ENCODE data around the gene UGCG.
"Not testable (repeated sequence)": the region's sequence is repeated elsewhere in the genome, so short reads cannot be mapped to it uniquely, and the experiment has no call there.

Gene UGCG

GRCh38 chr9:111891910-111892499 lies 4.6 kb upstream of the UGCG start:
- DNase-seq = peak; percentile 59

- no peak for DNase-seq
Measured at GRCh38 chr9:111896942-111897600, 457 bp downstream of the UGCG start.

- DNase-seq = no peak
Measured at GRCh38 chr9:111897601-111898137, 1.1 kb downstream of the UGCG start.

- peak; percentile 30 for DNase-seq
Measured at GRCh38 chr9:111898331-111899096, 1.9 kb downstream of the UGCG start.

- no peak for DNase-seq
Measured at GRCh38 chr9:111900151-111900857, 3.7 kb downstream of the UGCG start.

- DNase-seq = no peak
Measured at GRCh38 chr9:111900858-111901612, 4.4 kb downstream of the UGCG start.

GRCh38 chr9:111902391-111903139 lies 6.0 kb downstream of the UGCG start:
- DNase-seq = no peak

GRCh38 chr9:111903535-111903934 lies 6.9 kb downstream of the UGCG start:
- not testable (repeated sequence) for DNase-seq

GRCh38 chr9:111904026-111904425 lies 7.4 kb downstream of the UGCG start:
- DNase-seq = no peak

- DNase-seq = no peak
Measured at GRCh38 chr9:111904891-111905291, 8.3 kb downstream of the UGCG start.

- DNase-seq = no peak
Measured at GRCh38 chr9:111907147-111907546, 10.5 kb downstream of the UGCG start.

GRCh38 chr9:111909444-111909843 lies 12.8 kb downstream of the UGCG start:
- no peak for DNase-seq

- no peak for DNase-seq
Measured at GRCh38 chr9:111910428-111910827, 13.8 kb downstream of the UGCG start.

GRCh38 chr9:111913159-111913558 lies 16.5 kb downstream of the UGCG start:
- no peak for DNase-seq

- DNase-seq = no peak
Measured at GRCh38 chr9:111914749-111915424, 18.3 kb downstream of the UGCG start.

- no peak for DNase-seq
Measured at GRCh38 chr9:111915425-111915758, 18.8 kb downstream of the UGCG start.

GRCh38 chr9:111916234-111916645 lies 19.6 kb downstream of the UGCG start:
- DNase-seq = no peak

- no peak for DNase-seq
Measured at GRCh38 chr9:111917201-111917600, 20.6 kb downstream of the UGCG start.

- no peak for DNase-seq
Measured at GRCh38 chr9:111917980-111918379, 21.4 kb downstream of the UGCG start.

GRCh38 chr9:111919875-111920274 lies 23.3 kb downstream of the UGCG start:
- DNase-seq = no peak

GRCh38 chr9:111920531-111920930 lies 23.9 kb downstream of the UGCG start:
- no peak for DNase-seq

Measured in CD4-positive, alpha-beta T cell treated with Interleukin-4 for 4 hours (primary cell).